GM19099 (cell line): ENCODE data around the gene WBP2NL.
A peak's percentile ranks its signal among the peaks of the same experiment; 100 is the strongest.

ENCODE experiments used
- POLR2A ChIP-seq: IDR thresholded peaks from 3 replicates; pipeline ENCODE4 v1.6.1; 2011; ENCODE audit warnings: low read depth; ENCODE audit not compliant: insufficient read length; ENCODE audit errors: extremely low read depth

WBP2NL gene

GRCh38 chr22:42073621-42074041 is 75.0 kb downstream of the WBP2NL start:
- no peak for TF ChIP-seq POLR2A

- peak; percentile 44 for TF ChIP-seq POLR2A
Measured at GRCh38 chr22:42074132-42074811, 75.7 kb downstream of the WBP2NL start, which contains the start of gene PHETA2. TSS of gene PHETA2 (plus strand) at chr22:42074248. CDS start at chr22:42077294, 3,046 bp downstream.

DNA sequence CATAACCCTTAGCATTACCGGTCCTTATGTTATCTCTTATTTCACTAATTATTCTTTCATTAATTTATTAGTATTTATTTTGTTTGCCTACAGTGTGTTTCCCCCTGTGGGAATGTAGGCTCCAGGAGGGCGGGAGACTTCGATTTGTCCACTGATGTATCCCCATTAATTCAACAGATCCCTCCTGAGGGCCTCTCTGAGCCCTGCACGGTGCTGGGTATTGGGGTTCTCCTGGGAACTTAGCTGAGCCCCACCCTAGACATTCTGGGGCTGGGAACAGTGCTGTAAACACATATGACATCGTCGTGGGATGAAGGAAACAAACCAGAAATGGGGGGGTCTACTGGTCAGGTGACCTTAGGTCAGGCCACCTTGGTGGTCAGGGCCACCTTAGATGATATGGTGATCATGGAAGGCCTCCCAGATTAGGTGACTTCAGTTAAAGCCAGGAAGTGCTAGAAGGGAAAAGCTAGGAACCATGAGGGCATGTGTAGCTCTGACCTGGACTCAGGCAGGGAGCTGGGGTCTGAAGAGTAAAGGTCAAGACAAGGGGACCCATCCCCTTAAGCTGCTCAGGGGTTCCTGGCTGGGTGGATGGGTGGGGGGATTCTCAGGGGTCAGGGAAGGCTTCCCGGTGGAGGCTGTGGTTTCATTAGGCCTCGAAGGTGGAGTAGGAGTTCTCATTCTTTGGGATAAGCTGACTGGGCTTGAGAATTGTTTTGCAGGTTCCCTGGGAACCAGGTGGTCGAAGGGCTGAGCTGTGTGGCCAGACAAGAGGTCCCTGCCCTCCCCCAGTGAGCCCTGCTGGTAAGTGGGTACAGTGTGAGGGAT is 76.5 kb downstream of the WBP2NL start:
- no peak for TF ChIP-seq POLR2A

GRCh38 chr22:42076764-42077485 is 78.3 kb downstream of the WBP2NL start:
- no peak for TF ChIP-seq POLR2A

DNA sequence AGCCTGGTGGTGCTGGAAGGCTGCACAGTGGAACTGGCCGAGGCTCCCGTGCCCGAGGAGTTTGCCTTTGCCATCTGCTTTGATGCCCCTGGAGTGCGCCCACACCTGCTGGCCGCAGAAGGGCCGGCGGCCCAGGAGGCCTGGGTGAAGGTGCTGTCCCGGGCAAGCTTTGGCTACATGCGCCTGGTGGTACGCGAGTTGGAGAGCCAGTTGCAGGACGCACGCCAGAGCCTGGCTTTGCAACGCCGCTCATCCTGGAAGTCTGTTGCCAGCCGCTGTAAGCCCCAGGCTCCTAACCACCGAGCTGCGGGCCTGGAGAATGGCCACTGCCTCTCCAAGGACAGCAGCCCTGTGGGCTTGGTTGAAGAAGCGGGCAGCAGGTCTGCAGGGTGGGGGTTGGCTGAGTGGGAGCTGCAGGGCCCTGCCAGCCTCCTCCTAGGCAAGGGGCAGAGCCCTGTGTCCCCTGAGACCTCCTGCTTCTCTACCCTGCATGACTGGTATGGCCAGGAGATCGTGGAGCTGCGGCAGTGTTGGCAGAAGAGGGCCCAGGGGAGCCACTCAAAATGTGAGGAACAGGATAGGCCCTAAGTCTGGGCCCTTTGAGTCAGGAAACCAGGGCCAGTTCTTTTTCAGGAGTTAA is 79.0 kb downstream of the WBP2NL start:
- TF ChIP-seq POLR2A: no peak
